ENCODE measurements around the gene CNTROB.

CNTROB gene, protein sequence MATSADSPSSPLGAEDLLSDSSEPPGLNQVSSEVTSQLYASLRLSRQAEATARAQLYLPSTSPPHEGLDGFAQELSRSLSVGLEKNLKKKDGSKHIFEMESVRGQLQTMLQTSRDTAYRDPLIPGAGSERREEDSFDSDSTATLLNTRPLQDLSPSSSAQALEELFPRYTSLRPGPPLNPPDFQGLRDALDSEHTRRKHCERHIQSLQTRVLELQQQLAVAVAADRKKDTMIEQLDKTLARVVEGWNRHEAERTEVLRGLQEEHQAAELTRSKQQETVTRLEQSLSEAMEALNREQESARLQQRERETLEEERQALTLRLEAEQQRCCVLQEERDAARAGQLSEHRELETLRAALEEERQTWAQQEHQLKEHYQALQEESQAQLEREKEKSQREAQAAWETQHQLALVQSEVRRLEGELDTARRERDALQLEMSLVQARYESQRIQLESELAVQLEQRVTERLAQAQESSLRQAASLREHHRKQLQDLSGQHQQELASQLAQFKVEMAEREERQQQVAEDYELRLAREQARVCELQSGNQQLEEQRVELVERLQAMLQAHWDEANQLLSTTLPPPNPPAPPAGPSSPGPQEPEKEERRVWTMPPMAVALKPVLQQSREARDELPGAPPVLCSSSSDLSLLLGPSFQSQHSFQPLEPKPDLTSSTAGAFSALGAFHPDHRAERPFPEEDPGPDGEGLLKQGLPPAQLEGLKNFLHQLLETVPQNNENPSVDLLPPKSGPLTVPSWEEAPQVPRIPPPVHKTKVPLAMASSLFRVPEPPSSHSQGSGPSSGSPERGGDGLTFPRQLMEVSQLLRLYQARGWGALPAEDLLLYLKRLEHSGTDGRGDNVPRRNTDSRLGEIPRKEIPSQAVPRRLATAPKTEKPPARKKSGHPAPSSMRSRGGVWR

GRCh38 chr17:7931709-7932482 lies at the start of gene CNTROB, which contains the start of gene TRAPPC1:
CNTROB (plus strand) TSS chr17:7932206; CDS start chr17:7933080, 874 bp downstream.
TRAPPC1 (minus strand) TSS chr17:7931946; CDS start chr17:7931829, 117 bp downstream.
- no peaks in the 10 kb centered on the region for H3K36me3 ChIP-seq (ENCODE audit: insufficient read depth)
- H4K20me1 ChIP-seq (ENCODE audit: insufficient read depth) = no peaks in the 10 kb centered on the region
- H3K4me2 ChIP-seq = peak within 1 kb of the TSS; percentile 36
- H3K79me2 ChIP-seq (ENCODE audit: insufficient read depth, low read depth) = no peaks in the 10 kb centered on the region
- H3K4me3 ChIP-seq (IDR thresholded peaks at IDR 0.05; ENCODE audit: insufficient read depth, low read depth, low read length) = no peak within 1 kb of the TSS
- no peaks in the 10 kb centered on the region for H3K4me1 ChIP-seq (ENCODE audit: low read depth, poor library complexity, severe bottlenecking)
- TF ChIP-seq CTCF (conservative IDR thresholded peaks at IDR 0.05; ENCODE audit: low read depth, low read length) = no peak
- peak within 1 kb of the TSS; percentile 34; the same call in 1 of the 2 replicates for H2AFZ ChIP-seq (ENCODE audit: low read depth)
- H3K27ac ChIP-seq = no peak within 1 kb of the TSS
- H3K9ac ChIP-seq = peak within 1 kb of the TSS; percentile 53; the same call in 1 of the 2 replicates
- H3K27me3 ChIP-seq (ENCODE audit: insufficient read depth, low read depth) = no peaks in the 10 kb centered on the region

- no peak overlapping the region for H3K9ac ChIP-seq
- no peak overlapping the region for H3K4me2 ChIP-seq
- no peak overlapping the region for H3K27ac ChIP-seq
- no peak overlapping the region for H3K4me3 ChIP-seq (IDR thresholded peaks at IDR 0.05; ENCODE audit: insufficient read depth, low read depth, low read length)
- no peaks in the 10 kb centered on the region for H3K27me3 ChIP-seq (ENCODE audit: insufficient read depth, low read depth)
- peaks cover 3% of the 10 kb centered on the region for H3K4me1 ChIP-seq (ENCODE audit: low read depth, poor library complexity, severe bottlenecking)
- no peaks in the 10 kb centered on the region for H4K20me1 ChIP-seq (ENCODE audit: insufficient read depth)
- H2AFZ ChIP-seq (ENCODE audit: low read depth) = no peak overlapping the region
- no peaks in the 10 kb centered on the region for H3K79me2 ChIP-seq (ENCODE audit: insufficient read depth, low read depth)
- H3K36me3 ChIP-seq (ENCODE audit: insufficient read depth) = no peaks in the 10 kb centered on the region
- no peak for TF ChIP-seq CTCF (conservative IDR thresholded peaks at IDR 0.05; ENCODE audit: low read depth, low read length)
These were observed 49.4 kb upstream of the CNTROB start for GRCh38 chr17:7882629-7883028.

DNA sequence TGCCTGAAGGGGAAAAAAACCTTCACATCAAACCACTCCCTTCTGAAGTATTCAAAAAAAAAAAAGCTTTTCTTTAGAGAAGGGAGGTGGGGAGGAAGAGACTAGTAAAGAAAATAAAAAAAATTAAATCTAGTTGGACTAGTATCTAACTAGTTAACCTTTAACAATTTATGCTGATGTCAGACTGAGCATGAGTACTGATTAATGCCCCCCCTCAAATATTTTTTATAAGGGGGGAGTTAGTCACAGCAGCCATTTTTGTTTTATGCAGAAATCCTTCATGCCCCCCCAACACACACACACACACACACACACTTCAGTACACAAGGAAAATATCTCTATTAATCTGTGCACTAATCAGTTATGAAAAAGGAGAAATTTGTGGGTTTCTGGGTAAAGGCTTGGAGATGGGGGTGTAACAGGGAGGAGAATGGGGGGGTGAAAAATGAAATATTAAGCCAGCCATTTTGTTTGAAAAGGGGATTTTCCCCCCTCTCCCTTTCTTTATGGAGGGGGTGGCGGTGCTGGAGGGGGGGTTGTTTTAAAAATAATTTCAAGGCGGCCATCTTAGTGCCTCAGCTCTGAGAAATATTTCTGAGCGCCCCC lies 48.1 kb upstream of the CNTROB start:
- no peak overlapping the region for H3K27ac ChIP-seq
- H3K9ac ChIP-seq = no peak overlapping the region; the same call in 1 of the 2 replicates
- TF ChIP-seq CTCF (conservative IDR thresholded peaks at IDR 0.05; ENCODE audit: low read depth, low read length) = no peak
- H3K4me3 ChIP-seq (IDR thresholded peaks at IDR 0.05; ENCODE audit: insufficient read depth, low read depth, low read length) = no peak overlapping the region
- no peaks in the 10 kb centered on the region for H3K27me3 ChIP-seq (ENCODE audit: insufficient read depth, low read depth)
- H4K20me1 ChIP-seq (ENCODE audit: insufficient read depth) = no peaks in the 10 kb centered on the region
- peaks cover 3% of the 10 kb centered on the region for H3K4me1 ChIP-seq (ENCODE audit: low read depth, poor library complexity, severe bottlenecking)
- H3K4me2 ChIP-seq = no peak overlapping the region; the same call in 1 of the 2 replicates
- no peak overlapping the region for H2AFZ ChIP-seq (ENCODE audit: low read depth)
- no peaks in the 10 kb centered on the region for H3K36me3 ChIP-seq (ENCODE audit: insufficient read depth)
- no peaks in the 10 kb centered on the region for H3K79me2 ChIP-seq (ENCODE audit: insufficient read depth, low read depth)

All from KMS-11 (cell line).